Coronary artery (tissue), 2 donors: ENCODE measurements around the gene SGK1.
A peak's percentile ranks its signal among the peaks of the same experiment; 100 is the strongest.
"Not testable (repeated sequence)": the region's sequence is repeated elsewhere in the genome, so short reads cannot be mapped to it uniquely, and the experiment has no call there.

Experiments
- DNase-seq: peaks from one replicate; pipeline ENCODE4 v3.0.0-alpha.2; 2017; ENCODE audit warnings: low spot score
- H3K27ac ChIP-seq, 2 donors: fragments of 200-600 bp; sonication (generic); one replicate each; pipeline ENCODE4 v1.5.1; 2016 to 2019
- H3K4me3 ChIP-seq: fragments of 200-600 bp; sonication (generic); 2 replicates; pipeline ENCODE4 v1.5.1; 2016; ENCODE audit warnings: mild to moderate bottlenecking, moderate library complexity
- TF ChIP-seq, protein P1 (sequence below): fragments of 200-600 bp; sonication (generic); IDR thresholded peaks from one replicate; pipeline ENCODE4 v1.5.1; 2019; ENCODE audit warnings: antibody characterized with exemption

SGK1 gene

DNA sequence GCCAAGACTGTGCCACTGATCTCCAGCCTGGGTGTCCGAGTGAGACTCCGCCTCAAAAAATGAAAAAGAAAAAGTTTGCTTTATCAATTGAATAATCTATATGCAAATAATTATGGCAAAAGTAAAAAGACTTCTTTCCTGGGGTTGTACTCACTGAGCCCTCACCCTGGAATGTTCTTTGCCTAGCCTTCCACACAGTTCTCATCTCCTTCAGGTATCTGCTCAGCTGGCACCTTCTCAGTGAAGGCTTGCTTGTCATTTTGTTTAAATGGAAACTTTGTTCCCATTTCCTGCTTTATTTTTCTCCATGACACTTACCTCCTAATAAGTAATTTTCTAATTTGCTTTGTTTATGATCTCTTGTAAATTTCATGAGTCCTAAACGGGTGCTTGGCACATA is 96.7 kb downstream of the SGK1 start:
- no peak for DNase-seq
- TF ChIP-seq, protein P1, sequence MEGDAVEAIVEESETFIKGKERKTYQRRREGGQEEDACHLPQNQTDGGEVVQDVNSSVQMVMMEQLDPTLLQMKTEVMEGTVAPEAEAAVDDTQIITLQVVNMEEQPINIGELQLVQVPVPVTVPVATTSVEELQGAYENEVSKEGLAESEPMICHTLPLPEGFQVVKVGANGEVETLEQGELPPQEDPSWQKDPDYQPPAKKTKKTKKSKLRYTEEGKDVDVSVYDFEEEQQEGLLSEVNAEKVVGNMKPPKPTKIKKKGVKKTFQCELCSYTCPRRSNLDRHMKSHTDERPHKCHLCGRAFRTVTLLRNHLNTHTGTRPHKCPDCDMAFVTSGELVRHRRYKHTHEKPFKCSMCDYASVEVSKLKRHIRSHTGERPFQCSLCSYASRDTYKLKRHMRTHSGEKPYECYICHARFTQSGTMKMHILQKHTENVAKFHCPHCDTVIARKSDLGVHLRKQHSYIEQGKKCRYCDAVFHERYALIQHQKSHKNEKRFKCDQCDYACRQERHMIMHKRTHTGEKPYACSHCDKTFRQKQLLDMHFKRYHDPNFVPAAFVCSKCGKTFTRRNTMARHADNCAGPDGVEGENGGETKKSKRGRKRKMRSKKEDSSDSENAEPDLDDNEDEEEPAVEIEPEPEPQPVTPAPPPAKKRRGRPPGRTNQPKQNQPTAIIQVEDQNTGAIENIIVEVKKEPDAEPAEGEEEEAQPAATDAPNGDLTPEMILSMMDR: no peak
- Histone ChIP-seq H3K27ac (no peak overlapping the region), H3K4me3 (no peak overlapping the region)

DNA sequence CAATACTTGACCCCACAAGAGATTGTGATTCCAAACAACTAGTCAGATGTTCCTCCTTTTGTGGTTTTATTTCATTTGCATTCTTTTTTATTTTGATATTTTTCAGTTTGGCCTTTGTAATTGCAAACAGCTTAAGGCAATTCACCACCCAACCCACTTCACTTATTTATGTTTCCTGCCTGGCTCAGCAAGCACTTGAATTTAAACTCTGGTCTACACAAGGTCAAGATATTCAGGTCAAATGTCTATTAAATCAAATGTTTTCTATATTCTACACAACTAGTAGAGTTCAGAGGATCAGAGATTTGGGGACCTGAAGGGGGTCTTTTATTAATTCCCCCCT is 100.1 kb downstream of the SGK1 start:
- Histone ChIP-seq H3K4me3 (no peak overlapping the region), H3K27ac (no peak overlapping the region)
- TF ChIP-seq, protein P1: no peak
- no peak for DNase-seq

DNA sequence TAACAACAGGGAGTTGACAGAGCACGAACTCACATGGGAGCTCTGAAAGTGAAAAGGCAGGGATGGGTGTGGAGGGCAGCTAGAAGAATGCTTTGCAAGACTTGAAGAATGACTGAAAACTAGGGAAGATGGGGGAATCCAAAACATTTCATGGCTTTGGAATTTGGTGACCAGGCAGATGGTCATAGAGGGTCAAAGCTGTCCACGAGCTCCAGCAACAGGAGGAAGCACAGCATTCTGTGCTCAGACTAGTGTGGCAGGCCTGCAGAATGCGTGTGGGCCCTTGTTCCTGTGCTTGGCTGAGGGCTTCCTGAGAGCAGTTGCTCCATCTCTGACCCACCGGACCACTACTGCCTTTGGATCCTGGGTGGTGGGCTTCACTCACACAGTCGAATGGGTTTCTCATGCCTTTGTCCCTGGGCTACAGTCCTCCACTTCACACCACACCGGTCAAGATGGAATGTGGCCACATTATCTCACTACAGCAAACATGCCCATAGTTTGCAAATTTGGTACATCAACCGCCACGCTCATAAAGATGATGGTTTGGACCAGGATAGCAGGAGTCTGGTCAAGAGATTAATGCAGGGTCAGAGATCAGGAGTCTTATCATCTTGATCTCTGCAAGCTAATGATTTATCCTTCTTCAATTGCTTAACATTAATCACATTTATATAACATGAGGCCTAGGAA is 100.7 kb downstream of the SGK1 start:
- TF ChIP-seq, protein P1: no peak
- DNase-seq: no peak
- no peak overlapping the region for H3K27ac ChIP-seq

DNA sequence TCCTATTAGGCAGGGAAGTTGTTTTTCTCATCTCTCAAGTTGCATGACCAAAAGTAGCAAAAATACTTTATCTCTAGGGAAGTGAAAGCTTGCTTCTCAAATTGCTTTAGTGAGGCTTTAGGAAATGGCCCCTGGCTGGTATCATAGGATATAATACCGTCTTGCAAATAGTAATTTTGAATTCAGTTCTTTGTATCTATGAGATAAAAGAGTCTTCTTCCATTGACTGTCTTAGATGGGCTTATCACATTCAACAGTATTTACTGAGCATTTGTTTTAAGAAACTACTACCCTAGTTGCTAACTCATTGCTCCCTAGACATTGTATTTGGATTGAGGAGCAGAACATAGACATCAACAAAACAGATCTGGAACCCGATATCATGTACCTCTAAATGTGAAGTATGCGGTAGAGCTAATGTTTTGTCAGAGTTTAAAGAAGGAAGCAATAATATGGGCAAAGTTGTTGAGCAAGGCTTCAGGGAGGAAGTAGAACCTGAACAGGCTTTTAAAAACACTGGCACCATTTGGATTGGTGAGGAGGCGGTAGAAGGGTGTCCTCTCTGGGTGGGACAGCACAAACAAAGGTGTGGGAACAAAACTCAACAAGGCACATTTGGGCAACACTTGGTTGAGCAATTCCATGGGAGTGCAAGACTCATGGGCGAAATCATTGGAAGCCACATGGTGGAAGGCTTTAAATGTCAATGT is 101.5 kb downstream of the SGK1 start:
- Histone ChIP-seq H3K4me3 (no peak overlapping the region), H3K27ac (peak overlapping the region in 1 of 2 donors; percentile 7)
- no peak for DNase-seq
- TF ChIP-seq, protein P1: no peak

More for the DNA sequence above, 100.7 kb downstream of the SGK1 start:
- H3K4me3 ChIP-seq: no peak overlapping the region

DNA sequence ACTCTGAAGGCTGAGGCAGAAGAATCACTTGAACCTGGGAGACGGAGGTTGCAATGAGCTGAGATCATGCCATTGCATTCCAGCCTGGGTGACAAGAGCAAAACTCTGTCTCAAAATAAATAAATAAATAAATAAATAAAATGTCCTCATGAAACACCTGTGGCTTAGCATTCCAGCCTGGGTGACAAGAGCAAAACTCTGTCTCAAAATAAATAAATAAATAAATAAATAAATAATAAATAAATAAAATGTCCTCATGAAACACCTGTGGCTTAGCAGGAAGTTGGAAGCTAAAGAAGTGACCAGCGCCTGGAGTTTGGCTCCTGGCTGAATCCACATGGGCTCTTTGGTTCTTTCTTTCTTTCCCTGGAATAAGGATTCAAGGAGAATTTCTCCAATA is 104.5 kb downstream of the SGK1 start:
- H3K27ac ChIP-seq, DNase-seq, H3K4me3 ChIP-seq: not testable (repeated sequence)

DNA sequence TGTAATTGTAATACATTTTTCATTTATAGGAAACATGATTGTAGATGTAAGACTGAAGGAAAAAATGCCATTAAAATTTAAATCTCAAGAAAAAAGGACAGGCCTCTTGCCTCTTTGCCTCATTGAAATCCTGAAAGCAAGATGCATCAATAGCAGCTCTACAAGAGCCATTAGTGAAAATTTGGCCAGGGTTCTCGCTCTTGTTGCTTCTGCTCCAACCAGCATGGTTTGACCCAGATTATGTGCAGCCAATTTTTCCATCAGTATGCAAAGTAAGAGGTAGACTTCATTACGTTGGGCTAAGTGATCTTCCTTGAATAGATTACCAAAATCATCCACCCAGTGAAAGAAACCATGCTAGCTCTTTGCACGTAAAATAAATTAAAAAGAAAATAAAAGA is 106.6 kb downstream of the SGK1 start:
- no peak for DNase-seq
- H3K4me3 ChIP-seq: no peak overlapping the region
- H3K27ac ChIP-seq: no peak overlapping the region
- TF ChIP-seq, protein P1: no peak

DNA sequence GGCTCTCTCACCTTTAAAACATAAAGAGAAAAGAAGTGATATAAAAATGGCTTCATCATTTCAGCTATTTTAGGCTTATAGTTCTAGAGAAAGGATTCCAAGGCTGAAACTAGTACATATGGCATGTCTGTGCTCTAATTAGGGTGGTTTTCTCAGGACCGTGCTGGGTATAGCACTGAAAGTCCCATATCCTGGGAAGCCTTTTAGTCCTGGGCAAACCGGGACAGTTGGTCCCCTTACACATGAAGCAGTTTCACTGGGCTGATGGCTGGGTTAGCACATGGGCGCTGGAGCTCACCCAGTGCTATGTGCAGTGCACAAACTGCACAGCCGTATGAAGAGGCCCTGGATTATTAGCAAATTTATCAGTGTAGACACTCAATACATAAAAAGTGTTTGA is 110.5 kb downstream of the SGK1 start:
- TF ChIP-seq, protein P1: no peak
- Histone ChIP-seq H3K27ac (no peak overlapping the region), H3K4me3 (no peak overlapping the region)
- DNase-seq: no peak
